Glutamatergic neuron (in vitro differentiated cells): Measurements from ENCODE around the gene SETD1B. TPM values are rescaled to one million over a fixed set of nuclear protein-coding genes. Genes with fewer than 3 reads are reported as not detected.

Source experiments
- DNase-seq: peaks from one replicate; pipeline ENCODE4 v3.0.0; 2022
- H3K27ac Mint-ChIP-seq: one replicate; pipeline ENCODE4 v1.8.0; 2020; ENCODE audit warnings: mild to moderate bottlenecking, mixed read lengths, inconsistent platforms; ENCODE audit not compliant: unreplicated experiment
- H3K27me3 Mint-ChIP-seq: one replicate; pipeline ENCODE4 v1.8.0; 2020; ENCODE audit warnings: mild to moderate bottlenecking, moderate library complexity, mixed read lengths, inconsistent platforms; ENCODE audit not compliant: unreplicated experiment
- H3K36me3 Mint-ChIP-seq: one replicate; pipeline ENCODE4 v1.8.0; 2020; ENCODE audit warnings: mild to moderate bottlenecking, mixed read lengths, inconsistent platforms; ENCODE audit not compliant: unreplicated experiment
- H3K4me1 Mint-ChIP-seq: one replicate; pipeline ENCODE4 v1.8.0; 2020; ENCODE audit warnings: mild to moderate bottlenecking, low read depth, mixed read lengths, inconsistent platforms; ENCODE audit not compliant: unreplicated experiment
- H3K4me3 Mint-ChIP-seq: one replicate; pipeline ENCODE4 v1.8.0; 2020; ENCODE audit warnings: mild to moderate bottlenecking, mixed read lengths, inconsistent platforms; ENCODE audit not compliant: unreplicated experiment
- H3K9me3 Mint-ChIP-seq: one replicate; pipeline ENCODE4 v1.8.0; 2020; ENCODE audit warnings: mild to moderate bottlenecking, moderate library complexity, mixed read lengths, inconsistent platforms; ENCODE audit not compliant: unreplicated experiment
- CTCF ChIP-seq: fragments of 200-600 bp; sonication (generic); IDR thresholded peaks from one replicate; pipeline ENCODE4 v1.5.0; 2021; ENCODE audit not compliant: partially characterized antibody, unreplicated experiment
- total RNA-seq: library from RNA; stranded (reverse); fragmentation: NEBNext Ultra II Directional; extraction: Animal tissue kit (Norgen Biotek cat#: 25700); gene quantifications from one replicate; pipeline ENCODE4 v1.2.1, GENCODE V29; 2021; ENCODE audit not compliant: unreplicated experiment

Gene SETD1B
- total RNA-seq, 1 donor from 2014 or later, result 35.0 TPM

- Mint-ChIP-seq H3K9me3 (peaks cover 12% of the 10 kb centered on the region), H3K4me3 (no peak overlapping the region), H3K4me1 (peaks cover 17% of the 10 kb centered on the region), H3K36me3 (peaks cover 5% of the 10 kb centered on the region), H3K27me3 (peaks cover 11% of the 10 kb centered on the region), H3K27ac (no peak overlapping the region)
- no peak for DNase-seq
- TF ChIP-seq CTCF, result no peak
Measured at GRCh38 chr12:121809712-121810116, 5.9 kb downstream of the SETD1B start.

DNA sequence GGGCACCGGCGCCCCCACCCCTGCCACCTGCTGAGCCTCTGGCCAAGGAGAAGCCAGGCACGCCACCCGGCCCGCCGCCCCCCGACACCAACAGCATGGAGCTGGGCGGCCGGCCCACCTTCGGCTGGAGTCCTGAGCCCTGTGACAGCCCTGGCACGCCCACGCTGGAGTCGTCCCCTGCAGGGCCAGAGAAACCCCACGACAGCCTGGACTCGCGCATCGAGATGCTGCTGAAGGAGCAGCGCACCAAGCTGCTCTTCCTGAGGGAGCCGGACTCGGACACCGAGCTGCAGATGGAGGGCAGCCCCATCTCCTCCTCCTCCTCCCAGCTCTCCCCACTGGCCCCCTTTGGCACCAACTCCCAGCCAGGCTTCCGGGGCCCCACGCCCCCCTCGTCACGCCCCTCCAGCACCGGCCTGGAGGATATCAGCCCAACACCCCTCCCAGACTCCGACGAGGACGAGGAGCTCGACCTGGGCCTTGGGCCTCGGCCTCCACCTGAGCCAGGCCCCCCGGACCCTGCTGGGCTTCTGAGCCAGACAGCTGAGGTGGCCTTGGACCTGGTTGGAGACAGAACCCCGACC lies 6.5 kb downstream of the SETD1B start:
- Mint-ChIP-seq H3K9me3 (peaks cover 12% of the 10 kb centered on the region), H3K27ac (no peak overlapping the region), H3K4me3 (no peak overlapping the region), H3K36me3 (peaks cover 5% of the 10 kb centered on the region), H3K27me3 (peaks cover 11% of the 10 kb centered on the region), H3K4me1 (peaks cover 17% of the 10 kb centered on the region)
- no peak for DNase-seq
- TF ChIP-seq CTCF, result no peak

DNA sequence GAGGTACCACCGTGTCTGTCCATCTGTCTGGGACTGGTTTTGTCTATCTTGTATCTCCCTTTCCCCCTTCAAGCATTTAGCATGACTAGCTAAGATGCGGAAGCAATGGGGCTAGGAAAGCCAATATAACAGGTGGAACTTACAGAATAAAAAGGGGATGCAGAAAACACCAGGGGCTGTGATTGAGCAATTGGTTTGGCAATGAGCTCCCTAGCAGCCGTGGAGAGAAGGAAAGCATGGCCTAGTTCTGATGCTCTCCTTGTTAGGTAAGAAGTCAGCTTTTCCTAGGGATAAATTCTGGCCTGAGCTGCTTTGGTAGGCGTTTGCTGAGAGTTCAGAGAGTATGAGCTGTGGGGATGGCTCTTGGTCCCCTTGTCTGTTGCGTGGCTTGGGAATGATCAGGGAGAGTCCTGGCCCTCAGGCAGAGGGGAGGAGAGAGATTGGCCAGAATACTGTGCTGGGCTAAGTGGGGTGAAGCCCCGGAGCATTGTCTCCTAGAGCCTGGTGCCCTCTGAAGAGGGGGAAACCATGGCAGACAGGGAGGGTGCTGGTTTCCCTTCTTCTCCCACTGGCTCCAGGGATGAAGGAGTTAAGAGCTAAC lies 7.1 kb downstream of the SETD1B start:
- H3K4me3 Mint-ChIP-seq, result peak overlapping the region; percentile 78
- DNase-seq, result no peak
- peaks cover 5% of the 10 kb centered on the region for H3K36me3 Mint-ChIP-seq
- H3K4me1 Mint-ChIP-seq, result peaks cover 14% of the 10 kb centered on the region
- no peak for TF ChIP-seq CTCF
- H3K27ac Mint-ChIP-seq, result peak overlapping the region; percentile 19
- peaks cover 13% of the 10 kb centered on the region for H3K27me3 Mint-ChIP-seq
- peaks cover 9% of the 10 kb centered on the region for H3K9me3 Mint-ChIP-seq

- Mint-ChIP-seq H3K36me3 (peaks cover 5% of the 10 kb centered on the region), H3K4me1 (peaks cover 8% of the 10 kb centered on the region), H3K4me3 (peak overlapping the region; percentile 82), H3K27me3 (peaks cover 13% of the 10 kb centered on the region), H3K27ac (peak overlapping the region; percentile 28), H3K9me3 (peaks cover 14% of the 10 kb centered on the region)
- TF ChIP-seq CTCF, result peak; percentile 100
- DNase-seq, result peak; percentile 87
Measured at GRCh38 chr12:121811434-121812319, 7.9 kb downstream of the SETD1B start.
